Stimulated activated CD8-positive, alpha-beta memory T cell treated with anti-CD3 and anti-CD28 coated beads, Interleukin-2, amount 100 ng/mL, for 1 hour (primary cell): ENCODE results near the gene BRD7.

Experiments
- DNase-seq, 2 donors: peaks; one replicate each; pipeline ENCODE4 v3.0.0-alpha.2; 2020; ENCODE audit warnings: low read depth in 2 of 2

The BRD7 gene

DNA sequence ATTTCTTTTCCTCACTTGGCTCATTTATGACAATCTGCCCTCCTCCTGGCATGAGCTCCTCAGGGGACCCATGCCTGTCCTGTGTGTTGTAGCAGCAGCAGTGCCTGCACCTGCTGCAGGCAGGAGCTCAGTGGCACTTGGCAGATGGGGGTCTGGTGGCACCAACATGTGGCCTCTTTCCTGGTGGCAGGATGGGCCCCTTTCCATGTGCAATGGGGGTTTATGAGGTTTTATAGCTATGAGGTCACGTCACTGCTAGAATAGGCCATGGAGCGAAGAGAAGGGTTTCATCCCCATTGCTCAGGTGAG, 95.5 kb downstream of the BRD7 start:
- DNase-seq = no peak

DNA sequence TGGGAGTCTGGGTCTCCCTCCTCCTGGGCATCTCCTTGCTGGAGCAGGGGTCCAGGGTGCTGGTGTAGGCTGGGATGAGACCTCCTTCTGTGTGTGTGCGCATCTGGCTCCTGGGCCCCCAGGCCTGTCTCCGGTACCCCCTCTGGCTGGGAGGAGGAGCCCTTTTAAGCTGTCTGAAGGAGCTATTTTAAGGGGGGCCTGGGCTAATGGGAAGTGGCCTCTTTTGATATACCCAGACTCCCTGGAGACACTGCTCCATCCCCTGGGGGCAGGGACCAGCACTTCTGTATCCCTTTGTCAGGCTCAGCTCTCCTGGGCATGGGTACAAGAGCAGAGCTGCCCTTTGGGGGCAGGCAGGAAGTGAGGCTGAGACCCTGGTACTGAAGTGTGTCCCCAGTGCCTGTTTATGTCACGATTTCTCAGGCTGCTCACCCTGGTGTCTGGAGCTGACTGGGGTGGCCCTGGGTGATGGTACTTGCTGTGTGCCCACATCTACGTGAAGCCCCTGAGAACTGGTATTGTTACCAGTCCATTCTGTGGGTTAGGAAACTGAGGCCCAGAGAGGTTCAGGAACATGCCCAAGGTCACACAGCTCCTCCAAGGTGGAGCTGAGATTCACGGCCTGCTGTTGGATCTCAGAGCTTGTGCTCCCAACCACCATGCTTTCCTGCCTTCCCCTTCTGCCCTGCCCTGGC, 96.0 kb downstream of the BRD7 start:
- DNase-seq = no peak

DNA sequence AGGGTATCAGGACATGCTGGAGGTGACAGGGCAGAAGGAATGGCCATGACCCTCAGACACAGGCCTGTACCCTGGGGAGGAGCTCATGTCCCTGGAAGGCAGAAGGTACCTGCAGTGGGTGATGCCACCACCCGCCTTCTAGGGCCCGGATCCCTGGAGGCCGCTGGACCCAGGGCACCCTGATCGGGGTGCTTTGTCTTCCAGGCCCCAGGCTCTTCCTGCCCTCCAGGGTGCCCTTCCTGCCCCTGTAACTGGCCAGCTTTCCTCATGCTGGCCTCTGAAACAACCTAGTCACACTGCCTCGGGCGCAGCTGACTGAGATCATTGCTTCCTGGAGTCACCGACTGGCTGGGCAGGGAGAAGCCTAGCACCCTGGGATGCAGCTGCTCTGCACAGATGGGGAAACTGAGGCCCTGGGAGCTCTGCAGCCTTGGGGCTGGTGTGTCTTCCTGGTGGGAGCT, 96.6 kb downstream of the BRD7 start:
- no peak for DNase-seq

DNA sequence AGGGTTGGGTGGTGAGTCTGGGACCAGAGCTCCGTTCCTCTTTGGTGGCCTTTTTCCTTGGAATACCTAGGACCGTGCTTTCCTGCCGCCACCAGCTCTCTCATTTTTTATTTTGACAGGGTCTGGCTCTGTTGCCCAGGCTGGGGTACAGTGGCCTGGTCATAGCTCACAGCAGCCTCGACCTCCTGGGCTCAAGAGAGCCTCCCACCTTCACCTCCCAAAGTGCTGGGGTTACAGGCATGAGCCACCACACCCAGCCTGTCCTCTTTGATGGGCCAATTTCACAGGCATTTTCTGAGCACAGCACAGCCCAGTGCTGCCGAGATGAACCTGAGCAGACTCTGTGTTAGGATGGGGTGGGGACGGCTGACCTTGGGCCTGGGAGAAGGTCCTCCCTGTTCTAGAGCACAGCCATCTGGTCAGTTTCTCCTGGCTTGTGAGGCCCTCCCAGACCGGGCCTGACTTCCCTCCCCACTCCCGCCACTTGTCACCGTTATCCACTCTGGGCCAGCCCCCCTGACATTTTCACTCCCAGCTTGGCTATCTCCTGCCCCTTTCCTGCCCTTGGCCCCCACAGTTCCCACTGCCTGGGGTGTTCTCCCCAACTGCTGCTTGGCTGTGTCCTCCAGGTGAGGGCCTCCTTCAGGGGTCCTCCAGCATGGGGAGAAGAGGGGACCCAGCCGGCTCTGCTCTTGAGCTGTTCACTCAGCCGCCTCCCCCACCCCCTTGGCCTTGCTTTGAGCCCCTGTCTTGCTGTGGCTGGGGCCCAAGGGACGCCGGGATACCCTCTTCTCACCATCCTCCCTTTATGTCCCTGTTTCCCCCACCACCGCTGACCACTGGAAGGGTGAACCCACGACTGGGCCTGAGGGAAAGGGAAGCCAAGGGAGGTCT, 97.4 kb downstream of the BRD7 start:
- DNase-seq = no peak

DNA sequence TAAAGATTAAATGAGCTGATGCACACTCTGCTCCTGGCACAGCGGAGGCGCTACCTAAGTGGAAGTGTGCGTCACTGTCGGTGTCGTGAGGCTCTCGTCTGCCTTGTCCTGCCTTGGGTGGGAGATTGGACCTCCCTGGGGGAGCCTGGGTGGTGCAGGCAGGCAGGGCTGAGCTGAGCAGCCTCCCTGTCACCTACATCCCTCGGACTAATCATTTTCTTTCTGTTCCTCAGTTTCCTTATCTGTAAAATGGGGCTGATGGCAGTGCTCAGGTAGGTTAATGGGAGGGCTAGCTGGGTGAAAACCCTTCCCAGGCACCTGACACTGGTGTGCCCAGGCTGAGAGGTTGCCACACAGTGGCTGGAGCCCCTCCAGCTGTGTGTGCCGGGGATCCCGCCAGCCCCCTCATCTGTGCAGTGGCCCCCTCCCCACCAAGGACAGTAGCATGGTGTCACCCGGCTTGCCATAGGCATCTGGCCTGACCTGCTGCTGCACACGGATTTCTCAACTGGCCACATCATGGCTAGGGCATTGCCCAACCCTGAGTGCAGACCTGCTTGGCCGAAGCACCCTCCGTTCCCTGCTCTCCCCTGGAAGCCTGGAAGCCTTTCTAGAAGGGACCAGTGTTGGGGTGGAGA, 98.2 kb downstream of the BRD7 start:
- no peak for DNase-seq

DNA sequence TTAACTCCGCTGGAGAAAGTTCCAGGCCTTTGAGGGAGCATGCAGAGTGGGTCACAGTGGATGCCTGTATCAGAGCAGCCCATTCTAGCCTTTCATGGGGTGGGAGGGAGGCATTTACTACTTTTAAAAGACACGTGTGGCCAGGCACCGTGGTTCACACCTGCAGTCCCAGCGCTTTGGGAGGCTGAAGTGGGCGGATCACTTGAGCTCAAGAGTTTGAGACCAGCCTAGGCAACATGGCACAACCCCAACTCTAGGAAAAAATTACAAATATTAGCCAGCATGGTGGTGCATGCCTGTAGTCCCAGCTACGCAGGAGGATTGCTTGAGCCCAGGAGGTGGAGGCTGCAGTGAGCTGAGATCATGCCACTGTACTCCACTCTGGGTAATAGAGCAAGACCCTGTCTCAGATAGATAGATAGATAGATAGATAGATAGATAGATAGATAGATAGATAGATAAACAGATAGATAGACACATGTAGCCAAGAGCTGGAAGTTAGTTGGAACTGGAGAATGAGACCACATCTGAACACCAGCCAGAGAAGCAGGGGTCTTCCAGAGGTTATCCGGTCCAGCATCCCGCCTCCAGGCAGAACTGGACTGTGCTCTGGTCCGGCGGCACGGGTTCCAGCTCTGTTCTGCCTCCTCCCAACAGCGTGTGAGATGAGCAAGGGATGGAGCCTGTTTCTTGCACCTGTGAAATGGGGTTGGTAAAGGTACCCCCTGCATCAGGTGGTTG, 98.8 kb downstream of the BRD7 start:
- DNase-seq = no peak

DNA sequence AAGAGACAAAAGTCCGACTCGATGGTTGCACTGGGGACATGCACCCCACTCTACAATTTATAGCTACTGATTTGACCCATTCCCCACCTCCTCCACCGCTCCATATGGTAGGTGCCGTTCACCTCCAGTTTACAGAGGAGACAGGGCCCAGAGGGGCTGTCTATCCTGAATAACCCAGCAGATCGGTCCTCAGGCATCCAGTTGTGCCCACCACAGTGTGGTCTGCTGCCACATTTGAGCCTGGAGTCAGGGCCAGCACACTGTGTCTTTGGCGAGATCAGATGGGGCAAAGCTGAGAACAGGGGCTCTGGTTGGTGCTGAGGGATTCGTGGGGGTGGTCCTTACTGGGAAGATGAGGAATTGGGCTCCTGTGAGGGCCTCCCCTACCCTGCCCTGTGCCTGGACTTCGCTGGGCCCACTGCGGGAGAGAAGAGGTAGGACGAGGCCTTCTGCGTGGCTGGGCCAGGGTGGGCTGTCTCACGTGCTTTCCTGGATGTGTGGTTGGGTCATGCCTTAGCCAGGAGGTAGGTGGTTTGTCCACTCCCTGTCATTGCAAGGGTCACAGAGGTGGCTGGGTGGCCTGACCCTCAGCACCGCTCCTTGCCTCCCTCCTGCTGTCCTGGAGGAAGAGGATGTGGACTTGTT, 99.6 kb downstream of the BRD7 start:
- DNase-seq = no peak

DNA sequence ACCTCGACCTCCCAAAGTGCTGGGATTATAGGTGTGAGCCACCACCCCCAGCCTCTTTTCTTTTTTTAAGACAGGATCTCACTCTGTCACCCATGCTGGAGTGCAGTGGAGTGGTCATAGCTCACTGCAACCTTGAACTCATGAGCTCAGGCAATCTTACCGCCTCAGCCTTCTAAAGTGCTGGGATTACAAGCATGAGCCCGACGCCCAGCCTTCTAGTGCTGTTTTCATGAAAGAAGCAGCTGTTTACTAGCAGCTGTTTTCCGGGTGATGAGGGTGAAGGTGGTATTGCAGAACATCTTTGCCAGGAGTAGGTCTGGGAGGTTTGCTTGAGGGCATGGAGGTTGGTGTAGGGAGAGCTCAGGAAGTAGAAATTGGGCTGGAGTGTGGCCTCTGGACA, 100.4 kb downstream of the BRD7 start:
- no peak for DNase-seq

DNA sequence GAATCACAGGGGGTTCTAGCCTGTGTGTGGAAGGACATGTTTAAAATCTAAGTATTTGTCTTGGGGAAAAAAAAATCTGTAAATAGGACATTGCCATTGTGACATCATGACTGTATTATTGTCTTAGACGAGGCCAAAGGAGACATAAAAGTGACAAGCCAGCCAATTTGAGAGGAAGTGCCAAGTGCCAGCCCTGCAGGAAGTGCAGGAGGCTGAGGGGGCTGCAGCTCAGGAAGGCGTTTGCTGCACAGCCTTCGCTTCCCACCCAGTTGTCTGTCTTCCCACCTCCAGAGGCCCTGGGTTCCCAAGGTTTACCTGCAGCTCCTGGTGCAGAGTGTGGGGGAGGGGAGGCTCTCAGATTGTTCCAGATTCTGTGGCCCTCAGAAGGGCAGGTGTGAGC, 101.1 kb downstream of the BRD7 start:
- DNase-seq = no peak

DNA sequence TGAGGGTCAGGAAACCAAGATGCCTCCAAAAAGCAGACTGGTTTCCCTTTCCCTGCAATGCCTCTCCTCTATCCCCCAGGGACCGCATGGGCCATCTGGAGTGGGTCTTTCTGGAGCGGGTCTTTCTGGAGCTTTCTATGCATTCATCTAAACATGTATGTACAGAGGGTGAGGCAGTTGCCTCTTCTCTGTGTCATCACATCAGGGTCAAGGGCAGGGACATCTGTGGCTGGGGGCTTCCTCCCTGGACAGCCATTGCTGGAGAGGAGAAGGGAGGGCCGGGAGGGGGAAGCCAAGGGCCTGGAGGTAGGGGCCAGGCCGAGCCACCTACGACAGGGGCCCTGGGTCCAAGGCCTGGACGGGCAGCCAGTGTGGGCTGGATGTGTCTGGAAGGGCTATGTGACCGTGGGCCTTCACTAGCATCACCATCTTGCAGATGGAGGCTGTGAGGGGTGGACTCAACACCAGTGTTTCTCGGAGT, 101.6 kb downstream of the BRD7 start:
- no peak for DNase-seq

DNA sequence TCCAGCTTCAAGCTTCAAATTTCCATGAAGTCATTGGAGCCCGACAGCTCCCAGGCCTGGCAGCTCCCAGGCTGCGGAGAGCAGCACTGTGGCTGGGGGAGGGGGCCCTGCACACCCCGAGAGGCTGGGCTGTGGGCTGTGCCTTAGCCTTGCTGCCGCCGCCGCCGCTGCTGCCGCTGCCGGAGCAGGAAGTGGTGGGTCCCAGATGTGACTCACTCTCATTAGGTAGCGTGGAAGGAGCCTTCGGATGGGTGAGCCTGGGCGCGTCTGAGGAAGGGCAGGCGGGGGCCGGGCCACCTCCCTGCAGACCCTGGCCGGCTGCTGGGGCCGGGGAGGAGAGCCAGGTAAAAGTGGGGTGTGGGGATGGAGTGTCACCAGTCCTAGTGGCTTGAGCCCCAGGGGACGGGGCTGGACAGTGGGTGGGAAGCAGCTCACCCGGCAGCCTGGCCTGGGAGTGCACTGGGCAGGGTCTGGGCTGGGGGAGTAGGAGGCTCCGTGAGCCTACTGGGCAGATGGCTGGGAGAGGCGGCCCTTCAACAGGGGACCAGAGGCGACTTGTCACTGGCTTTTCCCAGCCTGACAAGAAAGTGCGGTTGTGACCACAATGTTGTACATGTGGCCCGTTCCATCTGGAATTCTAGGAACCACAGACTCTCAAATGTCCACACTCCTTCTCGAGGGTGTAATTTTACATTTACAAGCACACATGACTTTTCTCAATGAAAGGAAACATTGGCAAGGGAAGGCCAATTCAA, 102.3 kb downstream of the BRD7 start, which contains the start of gene ADCY7:
Gene ADCY7 (plus strand): TSS at position 215 of the 755 bp plus-strand sequence. CDS start 21,629 bp downstream, outside the sequence.
- peak; percentile 68 to 69 for DNase-seq
